H1 (cell line): ENCODE data around the gene ZFP36L1. TPM values are rescaled to one million over a fixed set of nuclear protein-coding genes. Genes with fewer than 3 reads are reported as not detected.

Experiments used
- CTCF ChIA-PET: fragments of 300-600 bp; sonication (Branson Sonifier 250); formaldehyde crosslinking; loops from one replicate; lab custom pipeline; 2021; ENCODE audit not compliant: partially characterized antibody; lab: Charles Lee
- POLR2A ChIA-PET: fragments of 300-600 bp; sonication (Branson Sonifier 250); formaldehyde crosslinking; loops from one replicate; lab custom pipeline; 2021; ENCODE audit warnings: inconsistent platforms; ENCODE audit not compliant: partially characterized antibody; lab: Charles Lee
- DNase-seq, 2 experiments: peaks; one replicate each; pipeline versions ENCODE4 v3.0.0 to v3.0.0-alpha.2; 2010 to 2022; ENCODE audit warnings: low spot score in 2 of 2, low read depth in 1 of 2, mixed read lengths in 1 of 2
- FAIRE-seq: peaks from 2 replicates; lab custom pipeline; 2011; peaks lifted over from hg19 to GRCh38; lab: Jason Lieb, UNC
- H2AFZ ChIP-seq: 2 replicates; pipeline ENCODE4 v1.8.1; 2012; ENCODE audit warnings: low read length, inconsistent platforms
- H2AK5ac ChIP-seq: 2 replicates; pipeline ENCODE4 v1.6.1; 2013; ENCODE audit warnings: low read depth, low read length
- H2BK120ac ChIP-seq: replicated peaks from 2 replicates; pipeline ENCODE3; 2013; ENCODE audit warnings: low read depth, low read length, inconsistent platforms
- H2BK12ac ChIP-seq: 2 replicates; pipeline ENCODE4 v1.6.1; 2013; ENCODE audit warnings: low read depth, low read length
- H2BK15ac ChIP-seq: 2 replicates; pipeline ENCODE4 v1.6.1; 2013; ENCODE audit warnings: low read length
- H2BK20ac ChIP-seq: 2 replicates; pipeline ENCODE4 v1.6.1; 2013; ENCODE audit warnings: low read length
- H2BK5ac ChIP-seq: 2 replicates; pipeline ENCODE4 v1.6.1; 2013; ENCODE audit warnings: low read depth, low read length
- H3K14ac ChIP-seq: 2 replicates; pipeline ENCODE4 v1.6.1; 2013; ENCODE audit warnings: inconsistent platforms; ENCODE audit not compliant: insufficient read length
- H3K18ac ChIP-seq: 2 replicates; pipeline ENCODE4 v1.6.1; 2013; ENCODE audit warnings: low read length; ENCODE audit errors: extremely low read depth
- H3K23ac ChIP-seq: 2 replicates; pipeline ENCODE4 v1.6.1; 2013; ENCODE audit warnings: inconsistent platforms; ENCODE audit not compliant: insufficient read length
- H3K23me2 ChIP-seq: 2 replicates; pipeline ENCODE4 v1.6.1; 2013; ENCODE audit warnings: low read depth, low read length
- H3K27ac ChIP-seq: 2 replicates; pipeline ENCODE4 v1.6.1; 2011; ENCODE audit warnings: low read depth, low read length, inconsistent platforms
- H3K27me3 ChIP-seq, 4 experiments: replicated peaks in 1 of 4; 1 replicate in 1 of 4; 2 replicates in 3 of 4; pipeline versions ENCODE4 v1.6.1 to v1.8.1; 2011 to 2013; ENCODE audit warnings: low read length in 3 of 4, mild to moderate bottlenecking in 3 of 4, inconsistent platforms in 2 of 4, mixed read lengths in 2 of 4, moderate library complexity in 1 of 4; ENCODE audit not compliant: control insufficient read depth in 3 of 4, insufficient read depth in 3 of 4; ENCODE audit errors: extremely low read depth in 1 of 4
- H3K36me3 ChIP-seq, 4 experiments: 2 replicates each; pipeline versions ENCODE4 v1.6.1 to v1.8.1; 2011 to 2013; ENCODE audit warnings: mild to moderate bottlenecking in 4 of 4, low read length in 3 of 4, moderate library complexity in 2 of 4, control low read depth in 1 of 4, inconsistent platforms in 1 of 4; ENCODE audit not compliant: insufficient read depth in 4 of 4, control insufficient read depth in 2 of 4
- H3K4ac ChIP-seq: replicated peaks from 2 replicates; pipeline ENCODE3; 2013; ENCODE audit warnings: low read length, low read depth, mixed read lengths, inconsistent platforms; ENCODE audit not compliant: insufficient read length
- H3K4me1 ChIP-seq, 4 experiments: replicated peaks in 1 of 4; 1 replicate in 1 of 4; 2 replicates in 3 of 4; pipeline versions ENCODE4 v1.6.1 to v1.8.1; 2011 to 2013; ENCODE audit warnings: low read length in 3 of 4, inconsistent platforms in 2 of 4, mixed read lengths in 1 of 4; ENCODE audit not compliant: insufficient read depth in 4 of 4, control insufficient read depth in 3 of 4
- H3K4me2 ChIP-seq, 2 experiments: 2 replicates each; pipeline versions ENCODE4 v1.6.1 to v1.8.1; 2011 to 2013; ENCODE audit warnings: low read depth in 2 of 2, low read length in 2 of 2, control low read depth in 1 of 2, inconsistent platforms in 1 of 2, mild to moderate bottlenecking in 1 of 2; ENCODE audit not compliant: insufficient read depth in 1 of 2
- H3K4me3 ChIP-seq, 4 experiments: fragments of 200-600, 300-600 bp in 1 of 4; sonication (generic), shearing (Covaris generic), sonication (Bioruptor Twin) in 1 of 4; 2 replicates each; pipeline versions ENCODE4 v1.5.1 to v1.8.1; 2011 to 2016; ENCODE audit warnings: low read length in 4 of 4, low read depth in 3 of 4, control low read depth in 2 of 4, inconsistent platforms in 2 of 4, mild to moderate bottlenecking in 2 of 4, mixed read lengths in 1 of 4, moderate library complexity in 1 of 4; ENCODE audit not compliant: insufficient read depth in 2 of 4; ENCODE audit errors: extremely low read depth in 1 of 4
- H3K56ac ChIP-seq: replicated peaks from 2 replicates; pipeline ENCODE3; 2013; ENCODE audit warnings: low read depth, mild to moderate bottlenecking, mixed read lengths, low read length, inconsistent platforms; ENCODE audit not compliant: insufficient read length
- H3K79me1 ChIP-seq: 2 replicates; pipeline ENCODE4 v1.6.1; 2013; ENCODE audit warnings: low read depth, low read length, control low read depth
- H3K79me2 ChIP-seq, 2 experiments: 2 replicates each; pipeline versions ENCODE4 v1.6.1 to v1.8.1; 2012 to 2013; ENCODE audit warnings: low read length in 2 of 2, mild to moderate bottlenecking in 2 of 2, inconsistent platforms in 1 of 2; ENCODE audit not compliant: insufficient read depth in 2 of 2, control insufficient read depth in 1 of 2
- H3K9ac ChIP-seq, 4 experiments: replicated peaks in 1 of 4; 1 replicate in 1 of 4; 2 replicates in 3 of 4; pipeline versions ENCODE4 v1.6.1 to v1.8.1; 2011 to 2013; ENCODE audit warnings: low read depth in 3 of 4, low read length in 3 of 4, control low read depth in 2 of 4, mild to moderate bottlenecking in 2 of 4, moderate library complexity in 2 of 4, inconsistent platforms in 1 of 4; ENCODE audit errors: extremely low read depth in 1 of 4
- H3K9me3 ChIP-seq, 2 experiments: 2 replicates each; pipeline versions ENCODE4 v1.6.1 to v1.8.1; 2012 to 2013; ENCODE audit warnings: mild to moderate bottlenecking in 2 of 2, moderate library complexity in 2 of 2, control low read depth in 1 of 2, inconsistent platforms in 1 of 2, low read depth in 1 of 2, low read length in 1 of 2, mixed read lengths in 1 of 2; ENCODE audit not compliant: insufficient read depth in 2 of 2
- H4K20me1 ChIP-seq, 2 experiments: replicated peaks in 1 of 2; 2 replicates each; pipeline versions ENCODE3 to v1.8.1; 2011 to 2013; ENCODE audit warnings: inconsistent platforms in 2 of 2, low read length in 2 of 2, mild to moderate bottlenecking in 1 of 2; ENCODE audit not compliant: insufficient read depth in 2 of 2, control insufficient read depth in 1 of 2
- H4K5ac ChIP-seq: 2 replicates; pipeline ENCODE4 v1.6.1; 2013; ENCODE audit warnings: low read length, low read depth, mixed read lengths, inconsistent platforms; ENCODE audit not compliant: insufficient read length
- H4K8ac ChIP-seq: 2 replicates; pipeline ENCODE4 v1.8.0; 2013; ENCODE audit warnings: mild to moderate bottlenecking, moderate library complexity, low read length, inconsistent platforms; ENCODE audit not compliant: insufficient read depth; ENCODE audit errors: extremely low read depth
- H4K91ac ChIP-seq: replicated peaks from 2 replicates; pipeline ENCODE3; 2013; ENCODE audit warnings: low read length, mixed read lengths, inconsistent platforms; ENCODE audit not compliant: insufficient read length
- ASH2L ChIP-seq: fragments of 200-600, 300-600 bp; sonication (generic); IDR thresholded peaks from one replicate; pipeline ENCODE4 v1.7.1; 2017; ENCODE audit warnings: low read length
- BRCA1 ChIP-seq: IDR thresholded peaks from 2 replicates; pipeline ENCODE4 v1.6.1; 2012; ENCODE audit warnings: low read depth, low read length, improper control_type of control experiment
- KDM1A ChIP-seq: fragments of 200-600, 300-600 bp; sonication (generic); IDR thresholded peaks from 2 replicates; pipeline ENCODE4 v1.7.1; 2016; ENCODE audit warnings: mild to moderate bottlenecking, low read length, borderline replicate concordance
- NRF1 ChIP-seq: IDR thresholded peaks from 2 replicates; pipeline ENCODE4 v1.6.1; 2011; ENCODE audit warnings: mild to moderate bottlenecking, low read depth, low read length, improper control_type of control experiment
- SIN3A ChIP-seq, 2 experiments: IDR thresholded peaks in 1 of 2; conservative IDR thresholded peaks in 1 of 2; 2 replicates each; pipeline ENCODE4 v1.6.1; 2011 to 2012; ENCODE audit warnings: low read length in 2 of 2, improper control_type of control experiment in 1 of 2, low read depth in 1 of 2, mild to moderate bottlenecking in 1 of 2
- WGBS, 2 experiments: shearing (Covaris generic) in 1 of 2; methylation state at CpG; one replicate each; pipeline versions ENCODE4 v1.1.6 to v1.1.7; 2013 to 2015; ENCODE audit warnings: low lambda C conversion rate in 2 of 2, mixed read lengths in 2 of 2, inconsistent platforms in 1 of 2, low coverage in 1 of 2, missing lambda C conversion rate in 1 of 2; ENCODE audit not compliant: insufficient replicate concordance in 2 of 2, insufficient coverage in 1 of 2, insufficient read length in 1 of 2; ENCODE audit errors: extremely low coverage in 1 of 2, missing lambda C conversion rate in 1 of 2; 5-methylcytosine and 5-hydroxymethylcytosine counted together
- polyA plus RNA-seq, 7 experiments: library from polyadenylated mRNA; depleted of rRNA in 3 of 7; stranded (reverse) in 5 of 7; unstranded in 2 of 7; fragments of >200 nt in 5 of 7; fragments of 200-250 nt in 2 of 7; gene quantifications; 1 replicate in 5 of 7; 2 replicates in 1 of 7; 4 replicates in 1 of 7; pipeline versions ENCODE4 v1.2.1 to v1.2.3, GENCODE V29; 2011 to 2013; ENCODE audit warnings: missing spikeins in 2 of 7, mixed read lengths in 2 of 7
- total RNA-seq: library from RNA; stranded (reverse); fragmentation: NEBNext Ultra II Directional; extraction: Animal tissue kit (Norgen Biotek cat#: 25700); gene quantifications from 2 replicates; pipeline ENCODE4 v1.2.1, GENCODE V29; 2021

Gene ZFP36L1
- total and polyA plus RNA-seq, 2 of the 8 experiments (the other 6 are each of a cell fraction or from before 2014, with no cell fraction given): 80.4 to 132 TPM

DNA sequence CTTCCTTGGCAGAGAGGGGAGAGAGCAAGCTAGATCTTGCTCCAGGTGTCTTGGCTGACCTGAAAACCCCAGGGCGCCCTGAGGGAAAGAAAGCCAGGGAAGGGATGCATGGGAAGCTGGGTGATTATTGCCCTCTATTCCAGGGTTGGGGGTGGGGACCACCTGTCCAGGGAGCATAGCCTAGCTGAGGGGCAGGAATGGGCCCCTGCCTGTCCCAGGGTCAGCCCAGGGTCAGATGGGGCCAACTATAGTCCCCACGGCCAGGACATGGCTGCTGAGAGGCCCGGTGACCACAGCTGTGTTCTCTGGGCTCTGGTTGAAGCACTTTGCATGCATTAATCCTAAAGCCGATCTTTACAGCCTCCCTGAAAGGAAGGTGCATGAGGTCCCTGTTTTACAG, 30.1 kb upstream of the ZFP36L1 start:
- Histone ChIP-seq H3K18ac (no peak overlapping the region), H4K91ac (no peak overlapping the region), H2BK5ac (0 out of 2 replicates have a peak overlapping the region, but pooled peaks have one; percentile 38), H4K8ac (no peak overlapping the region), H2AFZ (no peak overlapping the region), H2AK5ac (no peak overlapping the region), H3K23me2 (no peaks in the 10 kb centered on the region), H2BK12ac (peak overlapping the region; percentile 32; the same call in 1 of the 2 replicates), H3K4me3 (no peak overlapping the region), H3K79me2 (no peaks in the 10 kb centered on the region), H3K79me1 (no peaks in the 10 kb centered on the region), H3K9ac (no peak overlapping the region), H4K20me1 (no peaks in the 10 kb centered on the region), H3K27me3 (no peaks in the 10 kb centered on the region), H3K14ac (no peak overlapping the region), H3K36me3 (no peaks in the 10 kb centered on the region), H2BK120ac (no peak overlapping the region), H2BK15ac (no peak overlapping the region), H2BK20ac (no peak overlapping the region), H3K56ac (no peak overlapping the region), H3K23ac (no peak overlapping the region), H3K4ac (no peak overlapping the region), H3K9me3 (no peaks in the 10 kb centered on the region), H3K27ac (no peak overlapping the region), H3K4me2 (no peak overlapping the region), H4K5ac (no peak overlapping the region), H3K4me1 (peaks cover 2 to 11% (median 5%) of the 10 kb centered on the region in 4 experiments; a peak in 6 of 7 replicates)
- FAIRE-seq (no peak), DNase-seq (no peak)
- 89% methylated on average over 4 of the region's 4 CpGs; no CpG with 5 or more reads in 1 of the 2 experiments for WGBS, 2 experiments
- ChIA-PET CTCF (interaction anchor here (0.6 to 5.3 kb wide), 5 partner anchors 10 to 627 kb away, joined by 3 to 47 read pairs (median 3); no protein-coding TSS in a partner anchor), POLR2A (interaction anchor here (0.9 to 5.3 kb wide), 2 partner anchors 14 to 31 kb away, joined by 4 to 30 read pairs; partner anchors contain the start of gene ZFP36L1)
- TF ChIP-seq BRCA1 (no peak), ASH2L (no peak), NRF1 (no peak), KDM1A (no peak), SIN3A (conservative IDR thresholded peaks at IDR 0.05 in 1 of 2, IDR thresholded peaks at IDR 0.05 in 1 of 2; ENCODE audit: low read depth in 1 of 2, low read length in 2 of 2) (no peak)
